DMS53 (cell line): Measurements from ENCODE around the gene IGSF6.
"Not testable (repeated sequence)": the region's sequence is repeated elsewhere in the genome, so short reads cannot be mapped to it uniquely, and the experiment has no call there.

ENCODE experiments used
- DNase-seq: peaks from one replicate; lab custom pipeline; 2025; lab: John Stamatoyannopoulos, UW

Gene IGSF6

DNA sequence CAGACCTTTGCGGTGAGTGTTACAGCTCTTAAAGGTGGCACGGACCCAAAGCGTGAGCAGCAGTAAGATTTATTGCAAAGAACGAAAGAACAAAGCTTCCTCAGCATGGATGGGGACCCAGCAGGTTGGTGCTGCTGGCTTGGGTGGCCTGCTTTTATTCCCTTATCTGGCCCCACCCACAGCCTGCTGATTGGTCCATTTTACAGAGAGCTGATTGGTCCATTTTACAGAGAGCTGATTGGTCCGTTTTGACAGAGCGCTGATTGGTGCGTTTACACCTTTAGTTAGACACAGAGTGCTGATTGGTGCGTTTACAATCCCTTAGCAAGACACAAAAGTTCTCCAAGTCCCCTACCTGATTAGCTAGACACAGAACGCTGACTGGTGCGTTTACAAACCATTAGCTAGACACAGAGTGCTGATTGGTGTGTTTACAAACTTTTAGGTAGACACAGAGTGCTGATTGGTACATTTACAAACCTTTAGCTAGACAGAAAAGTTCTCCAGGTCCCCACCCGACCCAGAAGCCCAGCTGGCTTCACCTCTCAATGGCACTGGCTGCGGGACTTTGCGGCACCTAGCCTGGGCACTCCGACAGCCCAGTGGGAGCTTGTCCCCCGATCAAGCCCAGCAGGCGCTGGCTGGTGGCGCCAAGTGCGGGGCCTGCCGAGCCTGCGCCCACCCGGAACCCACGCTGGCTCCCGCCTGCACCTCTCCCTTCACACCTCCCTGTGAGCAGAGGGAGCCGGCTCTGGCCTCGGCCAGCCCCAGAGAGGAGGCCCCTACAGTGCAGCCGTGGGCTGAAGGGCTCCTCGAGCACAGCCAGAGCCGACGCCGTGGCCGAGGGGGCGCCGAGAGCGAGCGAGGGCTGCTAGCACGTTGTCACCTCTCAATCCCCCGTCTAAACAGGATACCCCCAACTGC lies 22.5 kb downstream of the IGSF6 start:
- DNase-seq = not testable (repeated sequence)

GRCh38 chr16:21628772-21629171 lies 23.6 kb downstream of the IGSF6 start:
- DNase-seq = no peak

- peak; percentile 11 for DNase-seq
These were observed 24.2 kb downstream of the IGSF6 start for GRCh38 chr16:21628121-21628726.

DNA sequence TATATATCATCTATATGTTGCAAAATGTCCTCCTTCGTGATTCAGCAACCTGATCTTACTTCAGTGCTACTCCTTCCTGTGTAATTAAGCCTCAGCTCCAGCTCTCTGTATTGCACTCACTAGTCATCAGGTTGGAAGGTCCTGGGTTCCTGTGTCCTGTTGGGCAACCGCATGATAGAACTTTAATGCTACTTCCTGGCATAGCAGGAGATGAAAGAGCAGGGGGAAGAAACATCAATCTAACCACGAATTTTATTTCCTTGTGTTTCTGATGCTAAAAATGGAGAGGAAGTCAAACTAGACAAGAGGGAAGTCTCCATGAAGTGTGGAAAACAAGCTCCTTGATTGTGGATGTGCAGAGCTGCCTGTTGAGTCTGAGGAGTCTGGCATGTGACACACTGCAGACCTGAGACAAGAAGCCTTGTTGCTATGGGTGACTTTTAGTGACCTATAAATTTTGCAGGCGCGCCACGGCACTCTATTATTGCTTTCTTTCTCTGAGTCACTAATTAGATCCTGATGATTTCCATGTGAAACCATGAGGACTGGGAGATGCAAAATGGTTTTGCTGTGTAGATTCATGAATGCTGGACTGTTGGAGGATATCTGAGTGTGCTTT lies 25.6 kb downstream of the IGSF6 start:
- DNase-seq = no peak

DNA sequence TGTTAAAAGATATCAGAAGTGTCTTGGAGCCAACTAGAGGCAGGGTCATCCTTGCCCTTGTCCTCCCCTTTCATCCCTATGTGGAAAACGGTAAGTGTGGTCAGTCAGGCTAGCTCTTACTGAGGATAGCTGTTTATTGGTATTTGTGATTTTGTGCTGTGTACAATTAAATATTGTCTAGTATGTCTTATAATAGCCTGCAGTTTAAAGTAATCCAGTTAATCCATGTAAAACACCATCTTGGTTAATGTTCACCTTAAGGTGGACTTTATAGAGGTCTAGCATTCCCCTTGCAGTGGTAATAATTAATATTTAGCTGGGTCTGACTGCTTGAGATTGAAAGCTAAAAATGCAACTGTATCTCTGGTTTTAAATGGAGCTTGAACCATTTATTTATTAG lies 27.4 kb downstream of the IGSF6 start:
- DNase-seq = no peak

GRCh38 chr16:21622545-21622944 lies 29.9 kb downstream of the IGSF6 start:
- no peak for DNase-seq

GRCh38 chr16:21620592-21620991 lies 31.8 kb downstream of the IGSF6 start:
- no peak for DNase-seq

DNA sequence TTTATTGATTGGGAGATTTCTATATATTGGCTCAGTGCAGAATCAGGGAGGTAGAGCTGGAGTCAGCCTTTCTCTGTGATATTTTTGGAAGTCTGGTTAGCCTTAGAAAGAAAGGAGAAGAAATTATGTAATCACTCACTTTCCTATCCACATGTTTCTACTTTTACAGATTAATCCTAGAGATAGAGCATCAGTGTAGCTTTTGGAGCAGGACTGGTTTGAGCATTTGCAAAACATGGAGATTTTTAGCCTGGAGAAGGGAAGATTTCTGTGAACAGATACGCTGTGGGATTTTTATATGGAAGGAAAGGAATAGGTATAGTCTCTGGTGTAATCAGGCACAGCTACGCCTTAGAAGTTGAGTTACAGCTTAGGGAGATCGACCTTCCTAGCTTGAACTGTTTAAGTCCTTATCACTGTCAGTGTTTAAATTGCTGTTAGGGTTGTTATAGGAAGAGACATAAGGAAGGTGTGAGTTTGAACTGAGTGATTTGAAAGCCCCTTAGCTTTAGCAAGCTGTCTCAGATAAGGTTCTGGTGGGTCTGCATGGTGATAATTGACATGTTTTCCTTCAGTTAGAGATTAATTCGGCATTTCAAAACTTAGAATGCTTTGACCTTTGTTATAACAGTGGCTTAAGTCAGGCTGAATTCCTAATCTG lies 32.5 kb downstream of the IGSF6 start:
- DNase-seq = no peak

DNA sequence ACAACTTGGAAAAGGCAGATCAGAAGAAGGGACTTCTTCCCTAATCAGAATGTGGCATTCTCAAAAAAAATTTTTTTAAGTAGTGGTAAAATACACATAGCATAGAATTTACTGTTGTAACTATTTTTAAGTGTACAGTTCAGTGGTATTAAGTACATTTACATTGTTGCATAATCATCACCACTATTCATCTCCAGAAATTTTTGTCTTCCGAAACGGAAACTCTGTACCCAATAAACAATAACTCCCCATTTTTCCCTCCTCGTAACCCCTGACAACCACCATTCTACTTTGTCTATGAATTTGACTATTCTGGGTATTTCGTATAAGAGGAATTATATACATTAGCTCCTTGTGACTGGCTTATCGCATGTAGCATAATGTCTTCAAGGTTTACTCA lies 34.1 kb downstream of the IGSF6 start:
- DNase-seq = no peak

GRCh38 chr16:21617607-21618006 lies 34.8 kb downstream of the IGSF6 start:
- no peak for DNase-seq

GRCh38 chr16:21614896-21615295 lies 37.5 kb downstream of the IGSF6 start:
- no peak for DNase-seq

DNA sequence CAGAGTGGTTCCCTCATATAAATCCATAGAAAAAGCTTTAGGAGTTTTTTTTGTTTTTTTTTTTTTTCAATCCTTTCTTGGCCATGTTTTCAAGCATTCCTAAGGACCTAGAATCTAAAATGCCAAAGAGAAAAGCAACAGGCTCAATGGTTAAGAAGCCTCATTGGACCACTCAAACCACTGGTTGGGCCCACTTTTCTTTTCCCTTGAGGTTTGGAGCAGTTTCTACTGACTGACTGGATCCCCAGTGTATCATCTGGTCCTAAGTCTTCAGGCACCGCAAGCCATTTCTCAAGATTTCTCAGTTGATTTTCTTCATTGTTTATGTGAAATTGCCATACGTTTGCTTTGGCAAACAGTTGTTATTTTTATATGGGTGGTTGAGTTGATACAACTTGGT lies 38.6 kb downstream of the IGSF6 start:
- DNase-seq = no peak

DNA sequence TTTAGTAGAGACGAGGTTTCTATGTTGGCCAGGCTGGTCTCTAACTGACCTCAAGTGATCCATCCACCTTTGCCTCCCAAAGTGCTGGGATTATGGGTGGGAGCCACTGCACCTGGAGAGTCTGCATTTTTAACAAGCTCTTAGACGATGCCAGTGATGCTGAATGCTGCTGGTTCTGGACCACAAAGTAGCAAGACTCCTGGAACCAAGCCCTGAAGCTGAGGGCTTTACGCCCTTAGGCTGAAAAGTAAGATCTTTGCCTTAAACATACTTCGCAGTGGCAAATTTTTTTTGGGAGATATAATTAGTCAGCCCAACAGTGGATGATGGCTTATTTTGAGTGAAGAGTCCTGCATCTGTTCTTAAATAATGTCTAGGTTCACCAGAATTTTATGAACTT lies 39.0 kb downstream of the IGSF6 start:
- DNase-seq = no peak

DNA sequence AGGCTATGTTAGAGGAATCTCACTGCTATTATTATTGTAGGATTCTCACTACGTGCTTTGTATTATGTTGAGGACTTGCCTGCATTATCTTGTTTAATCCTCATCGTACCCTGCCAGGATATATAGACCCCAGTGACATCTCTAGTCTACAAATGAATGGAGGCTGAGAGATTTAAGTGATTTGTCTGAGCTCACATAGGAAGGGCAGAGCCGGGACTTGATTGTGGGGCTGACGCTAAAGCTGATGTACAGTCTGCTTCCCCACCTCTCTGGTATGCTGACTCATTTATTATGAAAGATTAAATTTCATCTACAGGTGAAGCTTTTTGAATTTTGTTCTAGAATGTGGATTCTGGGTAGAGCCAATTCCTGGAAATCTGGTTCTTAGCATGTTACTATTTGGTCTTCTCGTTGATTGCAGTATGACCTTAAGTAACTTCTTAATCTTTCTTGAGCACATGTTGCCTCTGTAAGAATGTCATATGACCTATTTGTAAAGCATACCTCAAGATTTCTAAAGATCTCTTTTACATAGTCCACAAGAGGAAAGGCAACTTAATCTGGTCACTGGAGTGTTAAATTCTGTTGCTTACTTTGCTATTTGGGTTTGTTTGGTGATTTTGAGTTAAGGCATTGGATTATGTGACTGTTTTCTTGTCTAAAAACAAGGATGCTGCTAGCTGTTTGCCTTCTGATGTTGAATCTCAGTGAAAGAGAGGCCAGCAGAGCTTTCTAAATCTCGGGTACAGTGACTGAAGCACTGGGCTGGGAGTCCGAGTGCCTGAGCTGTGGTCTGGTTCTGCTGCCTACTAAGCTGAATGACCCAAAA lies 40.6 kb downstream of the IGSF6 start:
- no peak for DNase-seq

DNA sequence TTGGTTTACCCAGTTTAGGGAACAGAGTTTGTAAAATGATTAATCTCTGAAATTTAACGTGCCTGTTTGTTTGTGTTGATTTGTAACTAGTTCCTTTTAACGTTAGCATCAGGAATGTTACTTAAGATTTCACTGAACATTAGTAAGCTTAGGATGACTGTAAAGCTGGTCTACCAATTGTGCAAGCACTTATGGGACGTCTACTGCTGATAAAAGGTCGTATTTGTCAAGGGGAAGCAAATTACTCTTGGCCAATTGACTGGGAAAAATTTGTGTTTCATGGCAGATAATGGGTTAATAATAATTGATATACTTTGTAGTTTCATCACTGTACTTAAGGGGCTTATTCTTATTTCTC lies 41.2 kb downstream of the IGSF6 start:
- no peak for DNase-seq

- no peak for DNase-seq
These were observed 41.6 kb downstream of the IGSF6 start for GRCh38 chr16:21610766-21611165.

GRCh38 chr16:21610006-21610544 lies 42.3 kb downstream of the IGSF6 start:
- no peak for DNase-seq

DNA sequence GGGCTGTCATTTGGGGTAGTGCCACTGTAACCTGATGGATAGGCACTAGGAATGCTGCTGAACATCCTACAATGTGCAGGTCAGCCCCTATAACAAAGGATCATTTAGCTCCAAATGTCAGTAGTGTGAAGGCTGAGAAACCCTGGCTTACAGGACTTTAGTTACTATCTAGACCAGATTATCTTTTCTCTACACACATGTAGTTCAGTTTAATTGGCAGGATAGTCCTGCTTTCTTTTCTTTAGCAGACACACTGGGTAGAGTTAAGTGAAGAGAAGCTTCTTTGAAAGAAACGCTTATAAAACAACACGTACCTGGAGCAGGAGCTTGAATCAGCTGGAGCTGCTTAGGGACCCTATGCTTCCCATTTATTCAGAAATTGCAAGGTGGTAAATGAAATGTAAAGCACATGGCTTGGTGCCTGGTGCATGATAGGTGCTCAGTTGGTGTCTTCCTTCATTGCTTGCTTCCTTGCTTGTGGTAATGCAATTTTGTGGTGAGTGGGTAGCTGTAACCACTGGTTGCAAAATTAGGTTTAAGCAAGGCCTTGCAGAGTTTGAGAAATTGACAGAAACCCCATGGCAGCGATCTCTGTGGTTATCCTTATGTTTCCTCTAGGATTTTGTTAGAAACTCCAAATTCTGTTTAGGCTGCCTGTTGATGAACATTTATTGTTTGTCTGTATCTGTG lies 43.6 kb downstream of the IGSF6 start:
- no peak for DNase-seq

GRCh38 chr16:21605848-21606247 lies 46.6 kb downstream of the IGSF6 start:
- not testable (repeated sequence) for DNase-seq

GRCh38 chr16:21603928-21604327 lies 48.5 kb downstream of the IGSF6 start:
- DNase-seq = no peak

DNA sequence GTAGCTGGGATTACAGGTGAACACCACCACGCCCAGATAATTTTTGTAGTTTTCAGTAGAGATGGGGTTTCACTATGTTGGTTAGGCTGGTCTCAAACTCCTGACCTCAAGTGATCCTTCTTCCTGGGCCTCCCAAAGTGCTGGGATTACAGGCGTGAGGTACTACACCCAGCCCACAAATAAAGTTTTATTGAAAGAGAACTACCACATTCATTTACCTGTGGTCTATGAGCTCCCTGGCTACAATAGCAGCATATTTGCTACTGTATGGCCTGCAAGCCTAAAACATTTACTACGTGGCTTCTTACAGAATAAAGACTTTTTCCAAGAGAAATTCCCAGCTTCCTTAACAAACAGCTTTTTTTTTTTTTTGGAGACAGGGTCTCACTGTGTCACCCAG lies 49.6 kb downstream of the IGSF6 start:
- DNase-seq = no peak
